Measurements from ENCODE around the gene RYR3. TPM values are rescaled to one million over a fixed set of nuclear protein-coding genes. Genes with fewer than 3 reads are reported as not detected.

The RYR3 gene
- total and polyA plus RNA-seq, 10 of the 15 experiments (the other 5 are each of a cell fraction or from before 2014, with no cell fraction given): under 0.01 to 0.44 (median 0.16) TPM; not detected in 5

DNA sequence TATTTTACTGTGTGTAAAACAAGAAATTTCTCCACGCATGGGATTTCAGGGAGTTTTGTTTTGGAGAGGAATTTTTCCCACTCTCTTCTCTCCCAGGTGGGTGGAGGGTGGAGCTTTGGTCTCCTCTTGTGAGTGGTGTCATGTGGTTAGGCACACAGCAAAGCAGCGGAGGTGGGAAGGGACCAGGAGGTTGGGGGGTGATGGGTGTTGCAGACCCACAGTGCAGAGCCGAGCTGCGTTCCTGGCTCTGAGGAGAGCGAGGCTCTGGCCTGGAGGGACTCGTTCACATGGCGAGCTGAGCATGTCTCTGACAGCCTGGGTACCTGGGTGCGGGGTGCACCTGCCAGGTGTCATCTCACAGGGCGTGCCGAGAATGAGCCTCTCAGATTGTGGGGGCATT lies 87.8 kb downstream of the RYR3 start (continued):
- no peak for TF ChIP-seq ZBTB40 (IDR thresholded peaks at IDR 0.05; ENCODE audit: borderline replicate concordance)
- no peak for TF ChIP-seq SKIL (IDR thresholded peaks at IDR 0.05; ENCODE audit: low read depth, poor library complexity, severe bottlenecking)
- TF ChIP-seq ZNF217 (IDR thresholded peaks at IDR 0.05): no peak
- no peak for TF ChIP-seq TBL1XR1 (IDR thresholded peaks at IDR 0.05; ENCODE audit: low read depth, low read length)
- TF ChIP-seq CHD1 (IDR thresholded peaks at IDR 0.05; ENCODE audit: low read depth, low read length): no peak
- TF ChIP-seq ZNF592 (IDR thresholded peaks at IDR 0.05): no peak
- TF ChIP-seq SREBF2 (IDR thresholded peaks at IDR 0.05; ENCODE audit: low read length): no peak
